Activated T-cell treated with anti-CD3 and anti-CD28 coated beads, Interleukin-2, amount 50 U/mL, for 72 hours (primary cell): ENCODE results near the gene PIK3CG. TPM values are rescaled to one million over a fixed set of nuclear protein-coding genes. Genes with fewer than 3 reads are reported as not detected.
A peak's percentile ranks its signal among the peaks of the same experiment; 100 is the strongest.
"Not testable (repeated sequence)": the region's sequence is repeated elsewhere in the genome, so short reads cannot be mapped to it uniquely, and the experiment has no call there.

ENCODE experiments used
- ATAC-seq, 2 donors: fragments of 150-1000 bp; cut with Tn5 transposase; replicated peaks in 1 of 2; 2 replicates each; pipeline ENCODE4 v1.10.0; 2021; ENCODE audit warnings: moderate library complexity in 2 of 2, mild to moderate bottlenecking in 1 of 2
- DNase-seq, 2 donors: peaks; one replicate each; pipeline ENCODE4 v3.0.0; 2021 to 2022; ENCODE audit warnings: mixed read lengths in 1 of 2
- H3K27ac Mint-ChIP-seq: one replicate; pipeline ENCODE4 v1.8.0; 2022; ENCODE audit warnings: mild to moderate bottlenecking, moderate library complexity, mixed read lengths
- H3K27me3 Mint-ChIP-seq: one replicate; pipeline ENCODE4 v1.8.0; 2022; ENCODE audit warnings: low read depth, mixed read lengths
- H3K36me3 Mint-ChIP-seq, 2 donors: one replicate each; pipeline ENCODE4 v1.8.0; 2022; ENCODE audit warnings: mixed read lengths in 2 of 2, mild to moderate bottlenecking in 1 of 2; ENCODE audit not compliant: insufficient read depth in 2 of 2
- H3K4me1 Mint-ChIP-seq: one replicate; pipeline ENCODE4 v1.8.0; 2022; ENCODE audit warnings: low read depth, mixed read lengths
- H3K4me3 Mint-ChIP-seq, 2 donors: one replicate each; pipeline ENCODE4 v1.8.0; 2022; ENCODE audit warnings: mild to moderate bottlenecking in 2 of 2, mixed read lengths in 2 of 2, moderate library complexity in 2 of 2
- H3K9me3 Mint-ChIP-seq, 2 donors: one replicate each; pipeline ENCODE4 v1.8.0; 2022; ENCODE audit warnings: mixed read lengths in 2 of 2
- total RNA-seq, 2 donors: library from RNA; stranded (reverse); gene quantifications; one replicate each; pipeline ENCODE4 v1.2.3, GENCODE V29; 2022

The PIK3CG gene
- total RNA-seq, 2 donors from 2014 or later: 10.2 to 18.7 TPM

GRCh38 chr7:106878748-106879439 lies 13.8 kb downstream of the PIK3CG start:
- Mint-ChIP-seq H3K27ac (no peak overlapping the region), H3K4me1 (peaks cover 47% of the 10 kb centered on the region), H3K9me3 (no peaks in the 10 kb centered on the region), H3K36me3 (peaks cover 9 to 32% of the 10 kb centered on the region in 2 donors), H3K4me3 (peak overlapping the region; percentile 33 to 73), H3K27me3 (no peaks in the 10 kb centered on the region)
- DNase-seq (no peak), ATAC-seq (peak in 1 of 2 donors; percentile 41)

- no peak for ATAC-seq
- Mint-ChIP-seq H3K9me3 (no peaks in the 10 kb centered on the region), H3K4me3 (no peak overlapping the region), H3K27ac (no peak overlapping the region), H3K36me3 (peaks cover 10 to 19% of the 10 kb centered on the region in 2 donors), H3K27me3 (no peaks in the 10 kb centered on the region), H3K4me1 (peaks cover 45% of the 10 kb centered on the region)
- DNase-seq: no peak
Measured at GRCh38 chr7:106881984-106882383, 16.9 kb downstream of the PIK3CG start.

- DNase-seq (no peak), ATAC-seq (no peak)
- Mint-ChIP-seq H3K36me3 (peaks cover 10 to 29% of the 10 kb centered on the region in 2 donors), H3K4me3 (no peak overlapping the region), H3K27ac (peak overlapping the region; percentile 24), H3K4me1 (peaks cover 48% of the 10 kb centered on the region), H3K27me3 (no peaks in the 10 kb centered on the region), H3K9me3 (no peaks in the 10 kb centered on the region)
Measured at GRCh38 chr7:106883456-106884026, 18.5 kb downstream of the PIK3CG start.

GRCh38 chr7:106885652-106886051 lies 20.6 kb downstream of the PIK3CG start:
- peaks cover 31% of the 10 kb centered on the region for H3K4me1 Mint-ChIP-seq

GRCh38 chr7:106887421-106887820 lies 22.3 kb downstream of the PIK3CG start:
- H3K9me3 Mint-ChIP-seq: no peaks in the 10 kb centered on the region
- H3K27ac Mint-ChIP-seq: no peak overlapping the region
- peaks cover 40% of the 10 kb centered on the region for H3K4me1 Mint-ChIP-seq
- DNase-seq (no peak), ATAC-seq (peak; percentile 74 to 78)
- peak overlapping the region in 1 of 2 donors; percentile 5 for H3K4me3 Mint-ChIP-seq
- no peaks in the 10 kb centered on the region for H3K27me3 Mint-ChIP-seq
- H3K36me3 Mint-ChIP-seq: peaks cover 11 to 28% of the 10 kb centered on the region in 2 donors

More at GRCh38 chr7:106885652-106886051, 20.6 kb downstream of the PIK3CG start:
- DNase-seq: no peak
- no peak overlapping the region for H3K27ac Mint-ChIP-seq
- ATAC-seq: no peak
- H3K27me3 Mint-ChIP-seq: no peaks in the 10 kb centered on the region
- no peaks in the 10 kb centered on the region for H3K9me3 Mint-ChIP-seq
- peaks cover 8 to 32% of the 10 kb centered on the region in 2 donors for H3K36me3 Mint-ChIP-seq
- H3K4me3 Mint-ChIP-seq: no peak overlapping the region

GRCh38 chr7:106888204-106888603 lies 23.1 kb downstream of the PIK3CG start:
- ATAC-seq (no peak), DNase-seq (no peak)
- H3K9me3 Mint-ChIP-seq: no peaks in the 10 kb centered on the region
- peak overlapping the region; percentile 61 for H3K27ac Mint-ChIP-seq
- no peaks in the 10 kb centered on the region for H3K27me3 Mint-ChIP-seq
- H3K4me3 Mint-ChIP-seq: no peak overlapping the region
- H3K4me1 Mint-ChIP-seq: peaks cover 42% of the 10 kb centered on the region
- peaks cover 8 to 26% of the 10 kb centered on the region in 2 donors for H3K36me3 Mint-ChIP-seq

- Mint-ChIP-seq H3K27ac (peak overlapping the region; percentile 73), H3K4me3 (no peak overlapping the region), H3K27me3 (no peaks in the 10 kb centered on the region), H3K9me3 (no peaks in the 10 kb centered on the region), H3K36me3 (peaks cover 4 to 22% of the 10 kb centered on the region in 2 donors), H3K4me1 (peaks cover 53% of the 10 kb centered on the region)
- DNase-seq (no peak), ATAC-seq (no peak)
Measured at GRCh38 chr7:106890952-106891351, 25.9 kb downstream of the PIK3CG start.

- Mint-ChIP-seq H3K27me3 (no peaks in the 10 kb centered on the region), H3K4me3 (no peak overlapping the region), H3K9me3 (no peaks in the 10 kb centered on the region), H3K36me3 (peaks cover 3 to 24% of the 10 kb centered on the region in 2 donors), H3K27ac (no peak overlapping the region), H3K4me1 (peaks cover 52% of the 10 kb centered on the region)
- ATAC-seq (no peak), DNase-seq (no peak)
Measured at GRCh38 chr7:106891548-106892410, 26.7 kb downstream of the PIK3CG start.

- no peak overlapping the region for H3K4me3 Mint-ChIP-seq
- H3K27ac Mint-ChIP-seq: no peak overlapping the region
- DNase-seq: no peak
Measured at GRCh38 chr7:106893591-106893990, 28.5 kb downstream of the PIK3CG start.

GRCh38 chr7:106895246-106895864 lies 30.3 kb downstream of the PIK3CG start:
- Mint-ChIP-seq H3K36me3 (peaks cover 14 to 31% of the 10 kb centered on the region in 2 donors), H3K4me1 (peaks cover 50% of the 10 kb centered on the region), H3K27me3 (no peaks in the 10 kb centered on the region), H3K9me3 (peaks cover 3 to 13% of the 10 kb centered on the region in 2 donors), H3K27ac (no peak overlapping the region), H3K4me3 (peak overlapping the region in 1 of 2 donors; percentile 6)
- peak; percentile 86 to 87 for ATAC-seq
- DNase-seq: peak; percentile 31 to 38

More at GRCh38 chr7:106893591-106893990, 28.5 kb downstream of the PIK3CG start:
- Mint-ChIP-seq H3K4me1 (peaks cover 39% of the 10 kb centered on the region), H3K36me3 (peaks cover 7 to 28% of the 10 kb centered on the region in 2 donors), H3K27me3 (no peaks in the 10 kb centered on the region), H3K9me3 (peaks cover 3 to 8% of the 10 kb centered on the region in 2 donors)
- ATAC-seq: no peak

- Mint-ChIP-seq H3K27me3 (no peaks in the 10 kb centered on the region), H3K27ac (peak overlapping the region; percentile 16), H3K4me1 (peaks cover 47% of the 10 kb centered on the region), H3K4me3 (no peak overlapping the region), H3K9me3 (peaks cover 3 to 13% of the 10 kb centered on the region in 2 donors), H3K36me3 (peaks cover 14 to 34% of the 10 kb centered on the region in 2 donors)
- ATAC-seq (no peak), DNase-seq (no peak)
Measured at GRCh38 chr7:106896231-106896630, 31.1 kb downstream of the PIK3CG start.

GRCh38 chr7:106897553-106897952 lies 32.5 kb downstream of the PIK3CG start:
- not testable (repeated sequence) for DNase-seq, H3K27ac Mint-ChIP-seq, H3K4me3 Mint-ChIP-seq, H3K27me3 Mint-ChIP-seq, ATAC-seq
- H3K36me3 Mint-ChIP-seq: peaks cover 17 to 36% of the 10 kb centered on the region in 2 donors
- peaks cover 3 to 13% of the 10 kb centered on the region in 2 donors for H3K9me3 Mint-ChIP-seq
- H3K4me1 Mint-ChIP-seq: peaks cover 43% of the 10 kb centered on the region
